Endothelial cell of umbilical vein (primary cell): Measurements from ENCODE around the gene RPS15A.
"Not testable (repeated sequence)": the region's sequence is repeated elsewhere in the genome, so short reads cannot be mapped to it uniquely, and the experiment has no call there.

Experiments used
- GATA2 ChIP-seq: IDR thresholded peaks from 2 replicates; pipeline ENCODE4 v1.7.0; 2011; ENCODE audit warnings: low read depth, mild to moderate bottlenecking, moderate library complexity, mixed read lengths, low read length; ENCODE audit not compliant: insufficient read length, insufficient read depth
- TF ChIP-seq, protein P1 (sequence below), 2 donors: IDR thresholded peaks; 1 replicate in 1 of 2; 2 replicates in 1 of 2; pipeline ENCODE4 v1.5.1; 2011; ENCODE audit warnings: low read length in 2 of 2, mild to moderate bottlenecking in 2 of 2, moderate library complexity in 2 of 2, control low read depth in 1 of 2, inconsistent platforms in 1 of 2, low read depth in 1 of 2; ENCODE audit not compliant: insufficient read depth in 1 of 2; ENCODE audit errors: extremely low read depth in 1 of 2

DNA sequence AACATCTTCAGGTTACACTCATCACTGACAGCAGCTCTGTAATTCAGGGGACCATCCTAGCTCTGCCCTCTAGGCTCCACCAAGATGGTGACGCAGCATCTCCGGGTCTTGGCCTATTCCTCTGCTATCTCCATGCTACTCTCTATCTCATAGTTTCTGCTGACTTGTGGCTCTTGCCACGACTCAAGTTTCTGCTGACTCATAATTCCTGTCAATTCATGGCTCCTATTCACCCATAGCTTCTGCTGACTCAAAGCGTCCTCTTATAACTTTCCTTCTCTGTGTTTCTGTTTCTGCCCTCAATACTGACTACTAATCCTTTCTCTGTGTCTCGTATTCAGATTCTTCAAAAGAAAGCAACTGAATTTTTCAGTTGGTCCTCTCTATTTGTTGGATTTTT is 27.4 kb downstream of the RPS15A start:
- not testable (repeated sequence) for TF ChIP-seq GATA2
- TF ChIP-seq, protein P1, sequence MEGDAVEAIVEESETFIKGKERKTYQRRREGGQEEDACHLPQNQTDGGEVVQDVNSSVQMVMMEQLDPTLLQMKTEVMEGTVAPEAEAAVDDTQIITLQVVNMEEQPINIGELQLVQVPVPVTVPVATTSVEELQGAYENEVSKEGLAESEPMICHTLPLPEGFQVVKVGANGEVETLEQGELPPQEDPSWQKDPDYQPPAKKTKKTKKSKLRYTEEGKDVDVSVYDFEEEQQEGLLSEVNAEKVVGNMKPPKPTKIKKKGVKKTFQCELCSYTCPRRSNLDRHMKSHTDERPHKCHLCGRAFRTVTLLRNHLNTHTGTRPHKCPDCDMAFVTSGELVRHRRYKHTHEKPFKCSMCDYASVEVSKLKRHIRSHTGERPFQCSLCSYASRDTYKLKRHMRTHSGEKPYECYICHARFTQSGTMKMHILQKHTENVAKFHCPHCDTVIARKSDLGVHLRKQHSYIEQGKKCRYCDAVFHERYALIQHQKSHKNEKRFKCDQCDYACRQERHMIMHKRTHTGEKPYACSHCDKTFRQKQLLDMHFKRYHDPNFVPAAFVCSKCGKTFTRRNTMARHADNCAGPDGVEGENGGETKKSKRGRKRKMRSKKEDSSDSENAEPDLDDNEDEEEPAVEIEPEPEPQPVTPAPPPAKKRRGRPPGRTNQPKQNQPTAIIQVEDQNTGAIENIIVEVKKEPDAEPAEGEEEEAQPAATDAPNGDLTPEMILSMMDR (IDR thresholded peaks at IDR 0.05; ENCODE audit: extremely low read depth in 1 of 2, insufficient read depth in 1 of 2, low read depth in 1 of 2, low read length in 2 of 2): not testable (repeated sequence)
